GM19467 (cell line): ENCODE results near the gene COL6A3.

Source experiments
- ATAC-seq: cut with Tn5 transposase; IDR thresholded peaks from one replicate; pipeline ENCODE4 v1.9.1; 2021; ENCODE audit warnings: mild to moderate bottlenecking, moderate library complexity; ENCODE audit not compliant: unreplicated experiment

COL6A3 gene

DNA sequence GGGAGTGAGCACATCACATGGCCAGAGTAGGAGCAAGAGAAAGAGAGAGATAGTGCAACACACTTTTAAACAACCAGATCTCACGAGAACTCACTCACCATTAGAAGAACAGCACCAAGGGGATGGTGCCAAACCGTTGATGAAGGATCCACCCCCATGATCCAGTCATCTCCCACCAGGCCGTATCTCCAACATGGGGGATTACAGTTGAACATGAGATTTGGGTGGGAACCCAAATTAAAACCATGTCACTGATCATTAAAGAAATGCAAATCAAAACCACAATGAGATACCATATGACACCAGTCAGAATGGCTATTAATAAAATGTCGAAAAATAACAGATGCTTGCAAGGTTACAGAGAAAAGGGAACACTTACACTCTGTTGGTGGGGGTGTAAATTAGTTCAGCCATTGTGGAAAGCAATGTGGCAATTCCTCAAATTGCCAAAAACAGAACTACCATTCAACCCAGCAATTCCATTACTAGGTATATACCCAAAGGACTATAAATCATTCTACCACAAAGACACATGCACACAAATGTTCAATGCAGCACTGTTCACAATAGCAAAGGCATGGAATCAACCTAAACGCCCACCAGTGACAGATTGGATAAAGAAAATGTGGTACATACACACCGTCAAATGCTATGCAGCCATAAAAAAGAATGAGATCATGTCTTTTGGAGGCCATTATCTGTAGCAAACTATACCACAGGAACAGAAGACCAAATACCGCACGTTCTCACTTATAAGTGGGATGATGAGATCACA lies 137.1 kb downstream of the COL6A3 start:
- no peak for ATAC-seq
